ENCODE results near the gene GBF1.

- TF ChIP-seq SKIL (CRISPR knock-in tag; IDR thresholded peaks at IDR 0.05; ENCODE audit: borderline replicate concordance) = no peak
- no peak for TF ChIP-seq NFIC (IDR thresholded peaks at IDR 0.05; ENCODE audit: low read length)
- no peak for TF ChIP-seq ZNF17 (CRISPR knock-in tag; IDR thresholded peaks at IDR 0.05)
- TF ChIP-seq ZNF775 (CRISPR knock-in tag; IDR thresholded peaks at IDR 0.05; ENCODE audit: borderline replicate concordance) = no peak
- no peak for TF ChIP-seq STAT6 (CRISPR knock-in tag; IDR thresholded peaks at IDR 0.05; ENCODE audit: borderline replicate concordance)
- no peak for TF ChIP-seq ZNF644 (CRISPR knock-in tag; IDR thresholded peaks at IDR 0.05; ENCODE audit: low read depth)
- TF ChIP-seq ZNF556 (CRISPR knock-in tag; IDR thresholded peaks at IDR 0.05; ENCODE audit: borderline replicate concordance) = no peak
- no peak for TF ChIP-seq ZFP36 (IDR thresholded peaks at IDR 0.05; ENCODE audit: borderline replicate concordance, low read depth, low read length, partially characterized antibody)
Observed at GRCh38 chr10:102241032-102241443, 4.3 kb upstream of the GBF1 start.
